NCI-H2029 treated with DMSO at 0.1 percent for 48 hours (cell line): Measurements from ENCODE around the gene NUMA1.
A peak's percentile ranks its signal among the peaks of the same experiment; 100 is the strongest.

Source experiments
- DNase-seq: peaks from one replicate; lab custom pipeline; 2025; lab: John Stamatoyannopoulos, UW

Gene NUMA1

DNA sequence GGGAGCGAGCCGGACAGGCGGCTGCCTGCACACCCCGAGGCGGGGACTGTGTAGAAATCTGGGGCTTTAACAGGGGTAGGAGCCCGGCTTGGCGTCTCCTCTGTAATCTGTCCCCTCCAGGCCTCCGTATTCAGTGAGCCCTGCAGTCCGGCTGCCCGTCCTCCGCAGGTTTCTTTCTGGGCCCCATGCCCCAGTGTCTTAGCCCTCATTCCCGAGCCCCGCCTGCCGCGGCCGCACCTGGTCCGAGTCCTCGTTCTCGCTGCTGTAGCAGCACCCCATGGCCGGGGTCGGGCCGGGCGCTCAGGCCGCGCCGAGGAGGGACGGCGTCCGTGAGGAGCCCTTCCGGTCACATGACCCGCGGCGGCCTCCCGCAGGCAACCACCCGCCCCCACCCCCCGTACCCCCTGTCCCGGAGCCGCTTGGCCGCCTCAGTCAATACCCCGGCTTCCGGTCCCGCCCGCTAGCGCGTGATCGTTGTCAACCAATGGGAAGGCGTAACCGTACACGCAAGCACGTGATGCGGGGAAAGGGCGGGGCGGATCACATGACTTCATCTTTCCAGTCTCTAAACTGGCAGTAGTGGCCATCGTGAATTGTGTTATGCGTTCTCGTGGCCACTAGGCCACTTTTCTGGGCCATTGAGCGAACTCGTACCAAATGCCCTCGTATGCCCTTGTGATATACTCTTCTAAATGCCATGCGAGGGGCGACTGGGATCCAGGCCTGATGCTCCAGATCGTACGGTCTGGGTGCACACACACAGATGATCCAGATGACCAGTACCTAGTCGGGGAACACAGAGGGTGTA, 22.8 kb upstream of the NUMA1 start, which contains the start of gene LAMTOR1:
Gene LAMTOR1 (minus strand): TSS at position 352 of the 808 bp plus-strand sequence. CDS start 73 bp downstream, at position 279.
- peak; percentile 90 for DNase-seq

DNA sequence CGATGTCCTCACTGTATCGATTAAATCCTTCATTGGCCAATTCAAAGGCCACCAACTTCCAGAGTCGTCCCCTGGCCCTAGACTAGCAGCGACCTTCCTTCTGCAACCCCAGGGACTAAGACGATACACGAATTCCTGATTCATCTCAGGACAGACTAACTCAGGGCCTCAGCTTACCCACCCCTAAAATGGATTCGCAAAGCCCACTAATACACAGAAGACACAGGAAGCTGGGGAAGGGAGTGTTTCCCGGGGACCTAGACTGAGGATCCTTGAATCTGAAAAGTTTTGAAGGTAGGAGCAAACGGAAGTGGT, 22.2 kb upstream of the NUMA1 start:
- DNase-seq = no peak

- DNase-seq = no peak
Observed at GRCh38 chr11:72102162-72102561, 21.8 kb upstream of the NUMA1 start.

- no peak for DNase-seq
Observed at GRCh38 chr11:72100462-72100861, 20.1 kb upstream of the NUMA1 start.

GRCh38 chr11:72100009-72100408, 19.7 kb upstream of the NUMA1 start:
- no peak for DNase-seq

- DNase-seq = no peak
Observed at GRCh38 chr11:72098741-72099140, 18.4 kb upstream of the NUMA1 start.

GRCh38 chr11:72091292-72091691, 10.9 kb upstream of the NUMA1 start:
- DNase-seq = no peak

- DNase-seq = no peak
Observed at GRCh38 chr11:72088076-72088808, 7.9 kb upstream of the NUMA1 start.

DNA sequence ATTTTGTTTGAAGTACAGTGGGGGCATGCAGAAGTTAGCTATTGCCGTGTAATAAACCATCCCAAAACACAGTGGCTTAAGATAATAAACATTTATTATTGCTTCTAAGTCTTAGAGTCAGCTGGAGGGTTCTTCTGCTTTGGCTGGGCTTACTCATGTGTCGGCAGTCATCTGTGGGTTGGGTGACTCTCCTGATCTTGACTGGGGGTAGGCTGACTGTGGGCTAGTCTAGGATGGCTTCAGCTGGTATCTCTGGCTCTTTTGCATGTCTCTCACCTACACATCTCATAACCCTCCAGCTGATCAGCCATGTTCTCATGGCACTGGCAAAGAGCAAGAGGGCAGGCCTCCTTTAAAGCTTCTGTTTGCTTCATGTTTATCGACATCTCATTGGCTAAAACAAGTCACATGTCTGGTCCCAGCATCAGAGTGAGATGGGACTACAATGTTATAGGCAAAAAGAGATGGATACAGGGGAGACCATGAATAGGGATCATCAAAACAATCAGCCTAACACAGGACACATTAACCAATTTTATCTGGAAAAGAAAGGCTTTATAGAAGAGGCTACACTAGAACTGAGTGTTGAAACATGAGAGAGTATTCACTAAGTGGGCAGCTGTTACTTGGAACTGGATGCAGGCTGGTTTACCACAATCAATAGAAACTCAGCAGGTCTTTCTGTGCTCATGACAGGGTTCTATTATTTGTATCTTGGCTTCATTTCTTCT, 5.4 kb upstream of the NUMA1 start:
- DNase-seq = peak; percentile 28

DNA sequence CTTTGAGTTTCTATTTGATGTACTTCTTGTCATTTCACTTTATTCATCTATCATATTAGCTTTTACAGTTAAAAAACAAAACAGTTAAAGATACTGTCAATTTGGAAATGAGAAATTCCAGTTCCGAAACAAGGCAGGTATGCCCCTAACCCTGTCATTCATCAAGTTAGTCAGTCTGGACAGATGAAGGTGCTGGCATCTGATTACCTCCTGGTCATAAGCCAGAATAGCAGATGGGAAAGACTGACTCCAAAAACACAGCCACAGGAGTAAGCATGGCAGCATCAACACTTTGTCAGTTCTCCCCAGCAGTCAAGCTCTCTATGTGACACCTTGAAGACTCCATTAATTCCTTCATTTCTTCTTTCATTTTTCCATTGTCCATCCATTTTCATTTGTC, 4.6 kb upstream of the NUMA1 start:
- DNase-seq = no peak

DNA sequence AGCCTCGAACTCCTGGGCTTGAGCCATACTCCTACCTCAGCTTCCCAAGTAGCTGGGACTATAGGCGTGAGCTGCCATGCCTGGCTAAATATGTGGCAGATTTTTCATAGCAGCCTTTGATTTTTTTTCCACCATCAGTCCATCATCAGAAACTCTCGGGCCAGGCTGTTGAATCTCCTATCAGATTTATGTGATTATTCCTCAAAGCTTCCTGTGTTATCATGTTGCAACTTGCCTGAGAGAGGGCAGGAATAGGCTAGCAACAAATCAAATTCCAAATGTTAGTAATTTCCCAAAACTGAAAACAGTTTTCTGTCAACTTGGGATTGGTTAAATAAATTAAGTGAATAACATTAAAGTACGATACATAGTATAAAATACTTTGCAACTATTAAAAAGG, 3.7 kb upstream of the NUMA1 start:
- no peak for DNase-seq

DNA sequence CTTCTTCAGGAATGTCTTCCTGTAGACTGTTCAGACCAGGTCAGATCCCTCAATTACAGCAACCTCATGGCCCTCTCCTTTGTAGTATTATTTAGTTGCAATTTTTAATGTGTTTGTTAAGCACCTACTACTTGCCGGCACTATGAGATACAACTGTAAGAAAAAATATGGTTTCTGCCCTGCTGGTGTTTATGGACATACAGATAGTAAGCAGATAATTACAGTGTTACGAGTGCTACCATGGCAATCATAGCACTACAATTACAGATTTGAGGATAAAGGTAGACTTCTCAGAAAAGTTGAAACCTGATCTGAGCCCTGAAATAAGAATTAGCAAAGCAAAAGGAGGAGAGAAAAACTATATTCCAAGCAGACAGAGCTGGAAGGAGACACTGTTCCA, 3.1 kb upstream of the NUMA1 start:
- no peak for DNase-seq

DNA sequence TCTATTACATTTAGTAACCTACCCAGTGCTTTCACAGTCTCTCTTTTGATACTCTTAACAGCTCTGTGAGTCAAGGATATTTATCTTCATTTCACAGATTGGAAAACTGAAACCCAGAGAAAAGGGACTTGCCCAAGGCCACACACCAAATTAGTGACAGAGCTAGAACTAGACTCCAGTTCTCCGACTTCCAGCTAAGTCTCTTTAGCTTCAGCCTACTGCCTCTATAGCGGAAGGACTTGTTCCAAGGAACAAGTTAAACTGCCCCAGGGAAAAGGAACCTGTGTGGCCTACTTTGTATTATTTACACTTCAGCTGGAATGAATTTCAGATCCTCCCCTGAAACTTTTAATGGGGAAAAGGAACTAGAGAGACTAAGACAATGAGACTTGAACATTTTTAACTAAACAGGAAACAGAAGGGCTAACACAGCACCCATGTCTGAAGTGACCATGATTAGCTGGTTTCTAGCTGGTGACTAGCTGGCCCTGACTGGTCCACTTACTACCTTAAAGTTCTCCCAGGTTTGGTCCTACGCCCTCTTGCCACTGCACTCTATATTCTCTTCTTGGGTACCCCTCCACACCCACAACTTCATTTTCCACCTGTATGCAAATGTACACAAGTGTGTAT, 1.6 kb upstream of the NUMA1 start:
- no peak for DNase-seq

DNA sequence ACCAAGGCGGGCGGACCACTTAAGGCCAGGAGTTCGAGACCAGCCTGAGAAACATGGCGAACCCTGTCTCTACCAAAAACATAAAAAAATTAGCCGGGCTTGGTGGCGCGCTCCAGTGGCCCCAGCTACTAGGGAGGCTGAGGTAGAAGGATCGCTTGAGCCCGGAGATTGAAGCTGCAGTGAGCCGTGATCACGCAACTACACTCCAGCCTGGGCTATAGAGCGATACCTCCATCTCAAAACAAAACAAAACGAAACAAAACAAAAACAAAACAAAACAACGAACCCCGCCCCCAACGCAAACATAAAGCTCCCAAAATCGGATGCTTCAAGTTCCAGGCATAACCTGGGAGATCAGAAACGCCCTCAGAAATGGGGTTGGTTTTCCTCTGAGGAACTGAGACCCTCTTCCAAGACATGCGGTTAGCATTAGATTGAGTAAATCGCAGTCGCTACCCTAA, 872 bp upstream of the NUMA1 start:
- no peak for DNase-seq

DNA sequence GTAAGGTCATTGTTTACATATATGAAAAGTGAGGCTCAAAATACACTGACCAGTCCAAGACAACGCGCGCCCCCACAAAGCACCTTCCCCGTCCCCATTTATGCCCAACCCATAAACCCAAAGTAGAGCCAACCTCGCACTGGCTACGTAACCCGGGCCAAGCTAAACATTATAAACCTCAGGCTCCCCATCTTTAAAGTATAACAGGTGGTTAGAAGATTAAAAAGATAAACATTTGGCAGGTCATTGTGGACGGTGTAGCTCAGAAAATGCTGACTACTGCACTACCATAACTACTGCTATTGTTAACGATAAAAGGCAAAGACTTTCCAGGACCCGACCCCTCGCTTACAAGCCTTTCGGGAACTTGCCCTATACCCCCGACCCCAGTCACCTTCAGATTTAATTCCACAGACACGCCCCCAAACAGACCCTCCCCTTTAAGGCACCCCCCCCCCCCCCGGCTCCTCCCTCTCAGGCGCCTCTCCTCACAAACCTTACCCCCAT, 470 bp downstream of the NUMA1 start:
- no peak for DNase-seq

DNA sequence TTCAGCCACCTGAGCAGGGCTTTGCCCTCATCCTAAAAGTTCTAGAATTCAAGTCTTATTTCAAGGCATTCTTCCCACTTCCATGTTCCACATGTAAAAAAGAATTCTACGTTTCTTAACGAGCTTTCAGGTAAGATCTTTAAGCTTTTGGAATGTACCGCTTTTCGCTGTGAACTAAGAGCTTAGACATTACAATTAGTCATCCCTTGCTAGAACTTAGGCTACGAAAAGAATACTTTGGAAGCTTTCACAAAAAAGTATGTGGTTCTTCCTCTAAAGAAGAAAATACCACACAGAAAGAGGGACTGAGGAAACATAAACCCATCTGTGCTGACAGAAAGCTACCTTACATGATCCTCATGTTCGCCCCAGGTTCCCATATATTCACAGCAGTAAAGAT, 1.9 kb downstream of the NUMA1 start:
- DNase-seq = no peak

DNA sequence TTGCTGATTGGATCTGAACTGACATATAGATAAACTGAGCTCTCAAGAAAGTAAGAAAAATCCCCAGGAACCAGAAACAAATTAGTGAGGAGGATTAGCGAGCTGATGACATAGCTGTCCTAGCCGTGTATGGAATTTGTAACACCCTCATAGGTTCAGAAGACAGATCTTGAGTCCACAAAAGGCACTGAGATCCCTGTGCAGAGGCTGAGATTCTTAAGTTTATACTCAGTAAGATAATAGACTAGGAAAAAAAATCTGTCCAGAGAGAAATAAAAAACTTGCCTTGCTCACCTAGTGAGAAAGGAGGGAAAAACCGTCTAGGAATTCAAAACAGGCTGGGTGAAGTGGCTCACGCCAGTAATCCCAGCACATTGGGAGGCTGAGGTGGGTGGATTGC, 4.6 kb downstream of the NUMA1 start:
- no peak for DNase-seq

DNA sequence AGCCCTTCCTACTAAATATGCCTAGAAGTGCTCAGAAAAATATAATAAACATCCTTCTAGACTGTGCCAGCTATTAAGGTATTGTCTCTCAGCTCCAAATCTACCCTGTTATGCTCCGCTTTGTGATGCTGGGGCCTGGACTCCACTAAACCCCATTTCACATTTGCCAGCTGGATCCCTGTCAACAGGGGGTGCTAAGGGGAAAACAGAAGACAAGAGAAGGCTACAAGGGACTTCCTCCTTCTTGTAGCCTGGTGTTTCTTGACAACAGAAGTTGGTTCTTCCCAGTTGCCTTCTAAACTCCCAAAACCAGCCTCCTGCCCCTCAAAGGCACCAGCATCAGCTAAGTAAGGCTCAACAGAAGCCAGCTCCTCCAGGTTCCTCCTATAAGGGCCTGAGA, 5.2 kb downstream of the NUMA1 start:
- DNase-seq = no peak

DNA sequence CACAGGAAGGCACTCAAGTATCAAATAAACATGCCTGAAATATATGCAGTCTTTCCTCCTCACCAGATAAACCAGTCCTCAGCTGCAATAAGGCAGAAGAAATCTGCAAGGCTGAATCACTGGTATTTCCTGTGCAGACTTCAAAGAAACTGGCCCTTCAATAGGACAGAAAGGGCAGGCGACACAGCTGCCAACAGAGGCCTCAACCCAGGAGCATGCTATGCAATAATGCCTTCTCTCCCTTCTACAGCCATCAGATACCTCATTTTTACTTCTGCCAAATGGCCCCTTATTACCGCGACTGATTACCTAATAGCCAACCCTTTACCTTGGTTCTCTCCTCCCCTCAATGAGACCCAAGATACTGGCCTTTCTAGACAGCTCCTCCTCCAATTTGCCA, 8.0 kb downstream of the NUMA1 start:
- no peak for DNase-seq

GRCh38 chr11:72070491-72070890, 9.9 kb downstream of the NUMA1 start:
- no peak for DNase-seq

DNA sequence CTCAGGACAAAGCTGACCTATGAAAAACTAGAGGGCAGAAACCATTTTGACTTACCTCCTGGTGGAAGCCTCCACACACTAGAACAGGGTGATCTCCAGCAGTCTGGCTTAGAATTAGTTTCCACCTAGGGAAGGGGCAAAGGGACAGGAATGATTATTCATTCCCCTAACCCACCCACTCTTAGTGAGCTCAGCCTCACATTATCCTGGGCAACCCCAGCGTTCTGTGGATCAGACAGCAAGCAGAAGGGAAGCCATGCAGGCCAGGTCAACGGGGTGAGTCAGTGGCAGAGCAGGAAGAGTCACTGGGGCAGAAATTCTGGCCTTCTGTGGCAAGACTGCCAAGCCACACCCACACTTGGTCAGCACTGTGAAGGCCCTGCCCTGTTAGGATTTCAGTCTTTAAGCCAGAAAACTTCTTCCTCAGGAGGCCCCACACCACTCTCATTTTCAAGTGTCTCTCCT, 10.5 kb downstream of the NUMA1 start:
- peak; percentile 24 for DNase-seq

- no peak for DNase-seq
Observed at GRCh38 chr11:72069200-72069599, 11.1 kb downstream of the NUMA1 start.
